ENCODE data around the gene IFI30. TPM values are rescaled to one million over a fixed set of nuclear protein-coding genes. Genes with fewer than 3 reads are reported as not detected.

Gene IFI30
- total and polyA plus RNA-seq, 4 donors: 205 to 1,883 (median 526) TPM

DNA sequence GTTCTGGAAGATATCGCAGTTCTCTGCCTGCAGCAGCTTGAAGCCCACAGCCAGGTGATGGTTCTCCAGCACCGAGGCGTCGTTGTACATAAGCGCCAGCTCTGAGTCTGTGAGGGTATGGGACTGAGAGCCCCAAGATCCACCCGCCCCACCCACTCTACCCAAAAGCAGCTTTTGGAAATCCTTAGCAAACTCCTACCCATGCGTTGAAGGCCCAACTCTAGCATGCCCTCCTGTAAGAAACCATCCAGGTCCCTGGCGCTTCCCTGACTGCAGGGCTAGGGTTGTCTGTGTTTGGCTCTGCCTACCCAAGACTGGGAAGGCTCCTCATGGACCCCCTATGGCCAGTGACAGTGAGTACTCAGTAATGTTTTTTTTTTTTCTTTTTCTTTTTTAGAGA, 43.2 kb downstream of the IFI30 start:
- Histone ChIP-seq H3K27ac (ENCODE audit: low read depth in 1 of 2, low read length in 1 of 2) (no peak overlapping the region), H3K4me3 (no peak overlapping the region), H3K4me1 (ENCODE audit: control insufficient read depth in 5 of 5, insufficient read depth in 5 of 5, low read length in 5 of 5) (no peaks in the 10 kb centered on the region), H3K27me3 (ENCODE audit: control insufficient read depth in 3 of 3, insufficient read depth in 3 of 3, low read length in 2 of 3) (peaks cover 0 to 6% (median 0%) of the 10 kb centered on the region in 3 donors), H3K9me3 (ENCODE audit: control insufficient read depth in 4 of 4, insufficient read depth in 3 of 4, low read length in 3 of 4) (no peaks in the 10 kb centered on the region), H3K9ac (ENCODE audit: insufficient read depth in 1 of 2, low read length in 2 of 2) (no peak overlapping the region), H3K36me3 (ENCODE audit: control insufficient read depth in 4 of 4, insufficient read depth in 4 of 4, low read length in 4 of 4) (no peaks in the 10 kb centered on the region)
- no peak for ATAC-seq (ENCODE audit: insufficient read depth, low FRiP score)
- TF ChIP-seq, protein P1, sequence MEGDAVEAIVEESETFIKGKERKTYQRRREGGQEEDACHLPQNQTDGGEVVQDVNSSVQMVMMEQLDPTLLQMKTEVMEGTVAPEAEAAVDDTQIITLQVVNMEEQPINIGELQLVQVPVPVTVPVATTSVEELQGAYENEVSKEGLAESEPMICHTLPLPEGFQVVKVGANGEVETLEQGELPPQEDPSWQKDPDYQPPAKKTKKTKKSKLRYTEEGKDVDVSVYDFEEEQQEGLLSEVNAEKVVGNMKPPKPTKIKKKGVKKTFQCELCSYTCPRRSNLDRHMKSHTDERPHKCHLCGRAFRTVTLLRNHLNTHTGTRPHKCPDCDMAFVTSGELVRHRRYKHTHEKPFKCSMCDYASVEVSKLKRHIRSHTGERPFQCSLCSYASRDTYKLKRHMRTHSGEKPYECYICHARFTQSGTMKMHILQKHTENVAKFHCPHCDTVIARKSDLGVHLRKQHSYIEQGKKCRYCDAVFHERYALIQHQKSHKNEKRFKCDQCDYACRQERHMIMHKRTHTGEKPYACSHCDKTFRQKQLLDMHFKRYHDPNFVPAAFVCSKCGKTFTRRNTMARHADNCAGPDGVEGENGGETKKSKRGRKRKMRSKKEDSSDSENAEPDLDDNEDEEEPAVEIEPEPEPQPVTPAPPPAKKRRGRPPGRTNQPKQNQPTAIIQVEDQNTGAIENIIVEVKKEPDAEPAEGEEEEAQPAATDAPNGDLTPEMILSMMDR (IDR thresholded peaks at IDR 0.05; ENCODE audit: control extremely low read depth, extremely low read depth): no peak
- no peak for DNase-seq
- 96 to 99% methylated on average over 8 of the region's 8 CpGs for WGBS, 2 donors

DNA sequence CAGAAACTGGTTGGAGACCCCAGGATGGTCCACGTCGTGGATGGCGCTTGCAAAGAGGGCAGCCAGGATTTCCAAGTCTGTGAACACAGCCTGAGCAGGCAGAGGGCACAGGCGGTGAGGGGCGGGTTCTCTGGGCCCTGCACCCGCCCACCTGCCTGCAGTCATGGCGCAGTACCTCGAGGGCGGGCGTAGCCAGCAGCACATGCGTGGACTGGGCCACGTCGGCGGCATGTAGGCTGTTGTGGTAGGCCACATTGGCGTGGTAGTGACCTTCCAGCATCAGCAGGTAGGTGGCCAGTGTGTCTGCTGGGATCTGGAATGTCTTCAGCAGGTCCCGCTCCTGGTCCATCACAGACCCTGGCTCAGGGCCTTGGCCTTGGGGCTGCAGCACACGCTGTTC, 44.5 kb downstream of the IFI30 start:
- Histone ChIP-seq H3K9me3 (ENCODE audit: control insufficient read depth in 4 of 4, insufficient read depth in 3 of 4, low read length in 3 of 4) (no peaks in the 10 kb centered on the region), H3K4me1 (ENCODE audit: control insufficient read depth in 5 of 5, insufficient read depth in 5 of 5, low read length in 5 of 5) (no peaks in the 10 kb centered on the region), H3K27me3 (ENCODE audit: control insufficient read depth in 3 of 3, insufficient read depth in 3 of 3, low read length in 2 of 3) (peaks cover 0 to 6% (median 0%) of the 10 kb centered on the region in 3 donors), H3K36me3 (ENCODE audit: control insufficient read depth in 4 of 4, insufficient read depth in 4 of 4, low read length in 4 of 4) (no peaks in the 10 kb centered on the region), H3K9ac (ENCODE audit: insufficient read depth in 1 of 2, low read length in 2 of 2) (no peak overlapping the region), H3K27ac (ENCODE audit: low read depth in 1 of 2, low read length in 1 of 2) (no peak overlapping the region), H3K4me3 (no peak overlapping the region)
- WGBS, 2 donors: 89 to 92% methylated on average over 17 of the region's 17 CpGs
- TF ChIP-seq, protein P1 (IDR thresholded peaks at IDR 0.05; ENCODE audit: control extremely low read depth, extremely low read depth): no peak
- no peak for DNase-seq
- no peak for ATAC-seq (ENCODE audit: insufficient read depth, low FRiP score)

DNA sequence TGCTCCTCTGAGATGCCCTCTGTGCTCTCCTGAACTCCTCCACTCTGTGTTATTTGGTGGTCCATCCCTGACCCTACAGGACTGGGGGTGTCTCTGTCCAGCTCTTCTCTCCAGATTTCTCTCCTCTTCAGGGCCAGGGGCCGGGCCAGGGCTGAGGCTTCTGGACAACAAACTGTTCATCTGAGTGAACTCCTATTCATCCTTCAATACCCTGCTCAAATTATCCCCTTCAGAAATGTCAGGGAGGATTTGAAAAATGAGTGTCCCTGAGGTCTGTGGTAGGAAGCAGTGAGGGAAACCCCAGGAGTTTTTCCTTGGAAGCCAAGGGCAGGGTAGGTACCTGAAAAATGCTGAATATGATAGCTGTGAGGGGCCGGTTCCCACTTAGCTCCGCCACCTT, 45.0 kb downstream of the IFI30 start:
- ATAC-seq (ENCODE audit: insufficient read depth, low FRiP score) (no peak), DNase-seq (no peak)
- Histone ChIP-seq H3K9ac (ENCODE audit: insufficient read depth in 1 of 2, low read length in 2 of 2) (no peak overlapping the region), H3K27ac (ENCODE audit: low read depth in 1 of 2, low read length in 1 of 2) (no peak overlapping the region), H3K27me3 (ENCODE audit: control insufficient read depth in 3 of 3, insufficient read depth in 3 of 3, low read length in 2 of 3) (peaks cover 0 to 6% (median 0%) of the 10 kb centered on the region in 3 donors), H3K36me3 (ENCODE audit: control insufficient read depth in 4 of 4, insufficient read depth in 4 of 4, low read length in 4 of 4) (no peaks in the 10 kb centered on the region), H3K4me1 (ENCODE audit: control insufficient read depth in 5 of 5, insufficient read depth in 5 of 5, low read length in 5 of 5) (no peaks in the 10 kb centered on the region), H3K4me3 (no peak overlapping the region), H3K9me3 (ENCODE audit: control insufficient read depth in 4 of 4, insufficient read depth in 3 of 4, low read length in 3 of 4) (no peaks in the 10 kb centered on the region)
- TF ChIP-seq, protein P1 (IDR thresholded peaks at IDR 0.05; ENCODE audit: control extremely low read depth, extremely low read depth): no peak
- WGBS, 2 donors: 86 to 90% methylated on average over 3 of the region's 3 CpGs
